ENCODE measurements around the gene CELA1.

Gene CELA1

DNA sequence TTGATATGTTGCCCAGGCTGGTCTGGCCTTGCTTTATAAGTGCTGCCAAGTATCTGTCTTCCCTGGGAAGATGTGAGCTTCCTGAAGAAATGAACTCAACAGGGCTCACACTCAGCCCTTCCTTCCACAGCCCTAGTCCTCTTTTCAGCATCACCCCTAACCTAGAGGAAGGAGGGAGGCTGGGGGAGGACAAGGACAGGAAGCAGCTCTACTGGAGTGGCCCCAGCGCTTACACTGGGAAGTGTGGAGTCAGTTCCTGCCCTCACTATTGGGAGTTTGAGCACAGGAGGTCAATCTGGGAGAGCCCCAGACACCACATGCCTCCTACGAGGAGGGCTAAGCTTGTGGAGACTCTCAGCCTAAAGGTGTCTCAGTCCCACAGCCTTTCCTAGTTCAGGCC is 27.9 kb upstream of the CELA1 start:
- no peak for DNase-seq

DNA sequence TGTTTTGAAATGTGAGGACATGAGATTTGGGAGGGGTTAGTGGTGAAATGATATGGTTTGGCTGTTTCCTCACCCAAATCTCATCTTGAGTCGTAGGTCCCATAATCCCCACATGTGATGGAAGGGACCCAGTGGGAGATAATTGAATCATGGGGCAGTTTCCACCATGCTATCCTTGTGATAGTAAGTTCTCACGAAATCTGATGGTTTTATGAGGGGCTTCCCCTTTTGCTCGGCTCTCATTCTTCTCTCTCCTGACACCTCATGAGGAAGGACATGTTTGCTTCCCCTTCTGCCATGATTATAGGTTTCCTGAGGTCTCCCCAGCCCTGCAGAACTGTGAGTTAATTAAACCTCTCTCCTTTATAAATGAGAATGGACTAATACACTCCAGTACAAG is 26.7 kb upstream of the CELA1 start:
- DNase-seq = no peak

DNA sequence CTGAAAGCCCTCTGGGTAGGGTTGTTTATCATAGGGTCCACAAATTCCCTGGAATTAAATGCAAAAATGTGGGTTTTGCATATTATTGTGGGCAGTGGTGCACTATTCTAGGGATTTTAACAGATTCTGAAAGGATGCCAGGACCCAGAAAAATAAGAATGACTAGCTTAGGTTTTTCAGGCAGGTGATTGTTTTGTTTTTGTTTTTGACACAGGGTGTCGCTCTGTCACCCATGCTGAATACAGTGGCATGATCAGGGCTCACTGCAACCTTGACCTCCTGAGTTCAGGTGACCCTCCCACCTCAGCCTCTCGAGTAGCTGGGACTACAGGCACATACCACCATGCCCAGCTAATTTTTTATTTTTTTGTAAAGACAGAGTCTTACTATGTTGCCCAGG is 25.5 kb upstream of the CELA1 start:
- no peak for DNase-seq

DNA sequence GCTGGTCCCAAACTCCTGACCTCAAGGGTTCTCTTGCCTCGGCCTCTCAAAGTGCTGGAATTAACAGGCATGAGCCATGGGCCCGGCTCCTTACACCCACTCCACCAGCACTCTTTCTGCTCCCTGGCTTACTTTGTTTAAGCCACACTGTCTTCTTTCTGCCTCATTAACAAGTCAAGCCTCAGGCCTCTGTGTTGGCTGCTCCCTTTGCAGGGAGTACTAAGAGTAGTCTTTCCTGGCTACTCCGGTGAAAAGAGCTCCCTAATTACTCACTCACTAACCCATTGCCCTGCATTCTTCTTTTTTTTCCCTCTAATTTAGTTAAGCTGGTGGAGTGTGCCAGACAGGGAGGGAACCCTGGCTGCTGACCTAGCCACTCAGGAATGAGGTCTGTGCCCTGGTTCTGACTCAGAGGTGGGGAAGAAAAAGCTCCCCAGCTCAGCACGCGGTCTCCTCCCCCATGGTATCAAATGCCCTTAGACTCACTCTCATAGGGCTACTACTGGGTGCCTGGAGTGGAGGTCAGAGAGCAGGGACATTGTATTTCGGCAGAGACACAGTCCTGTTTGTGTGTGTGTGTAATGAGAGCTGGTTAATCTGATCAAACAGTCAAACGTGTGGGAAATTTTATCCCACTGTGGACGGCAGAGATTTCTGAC is 24.9 kb upstream of the CELA1 start:
- no peak for DNase-seq

DNA sequence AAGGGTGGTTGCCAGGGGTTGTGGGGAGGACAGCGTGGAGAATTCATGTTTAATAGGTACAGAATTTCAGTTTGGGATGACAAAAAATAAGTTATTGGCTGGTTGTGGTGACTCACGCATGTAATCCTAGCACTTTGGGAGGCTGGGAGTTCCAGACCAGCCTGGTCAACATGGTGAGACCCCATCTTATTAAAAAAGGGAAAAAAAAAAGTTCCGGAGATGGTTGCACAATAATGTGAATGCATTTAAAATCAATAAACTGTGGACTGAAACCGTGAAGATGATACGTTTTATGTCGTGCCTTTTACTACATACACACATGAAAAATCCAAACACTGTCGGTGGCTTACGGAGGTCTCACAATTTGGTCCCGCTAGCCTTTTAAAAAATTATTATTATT is 24.2 kb upstream of the CELA1 start:
- DNase-seq = no peak

DNA sequence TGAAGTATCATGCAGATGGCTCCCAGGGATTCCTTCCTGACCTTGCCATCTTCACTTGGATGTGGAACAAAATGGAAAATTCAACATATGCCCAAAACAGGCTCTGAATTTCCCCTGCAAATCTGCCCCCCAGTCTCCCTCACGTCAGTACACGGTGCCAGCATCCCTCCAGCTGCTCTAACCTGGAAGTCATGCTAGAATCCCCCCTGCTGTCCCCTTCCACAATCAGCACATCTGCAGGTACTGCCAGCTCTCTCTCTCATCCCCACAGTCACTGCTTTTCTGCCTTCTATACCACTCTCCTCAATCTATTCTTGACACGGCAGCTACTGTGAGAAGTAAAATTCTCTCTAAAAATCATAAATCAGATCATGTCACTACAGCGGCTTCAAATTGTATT is 23.1 kb upstream of the CELA1 start:
- no peak for DNase-seq

DNA sequence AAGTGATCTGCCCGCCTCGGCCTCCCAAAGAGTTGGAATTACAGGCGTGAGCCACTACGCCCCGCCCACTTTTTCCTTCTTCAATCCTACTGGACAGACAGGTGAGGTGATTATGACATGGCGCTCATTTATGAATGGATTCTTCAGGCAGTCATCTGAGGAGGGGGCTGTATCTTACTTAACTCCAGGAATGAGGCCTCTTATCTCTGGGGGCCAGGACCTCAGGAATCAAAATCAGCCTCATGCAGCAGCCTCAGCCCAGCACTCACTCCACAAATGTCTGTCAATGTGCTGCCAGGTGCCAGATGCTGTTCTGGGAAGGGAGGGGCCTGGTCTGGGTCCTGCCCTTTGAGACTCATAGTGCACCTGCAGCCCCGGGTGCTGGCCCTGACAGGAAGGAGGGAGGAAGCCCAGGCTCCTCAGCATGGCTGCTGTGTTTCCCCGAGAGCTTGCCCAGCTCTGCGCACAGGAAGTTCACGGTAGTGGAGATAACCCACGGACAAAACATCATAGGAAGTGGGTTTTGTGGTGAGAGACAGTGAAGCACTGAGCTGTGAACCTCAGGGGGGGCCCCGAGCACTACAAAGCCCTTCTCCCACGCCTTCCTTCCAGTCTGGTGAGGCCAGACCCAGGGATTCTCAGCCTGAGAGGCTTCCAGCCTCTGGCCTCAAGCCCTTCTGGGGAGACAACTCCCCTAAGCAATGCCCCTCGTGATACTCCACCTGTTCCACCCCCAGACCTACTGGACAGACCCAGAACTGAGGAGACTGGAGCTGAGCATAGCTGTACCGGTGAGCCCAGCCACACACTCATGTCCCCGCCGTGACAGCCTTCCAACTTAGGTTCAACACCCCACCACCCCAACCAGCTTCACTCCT is 22.4 kb upstream of the CELA1 start:
- DNase-seq = peak; percentile 6

DNA sequence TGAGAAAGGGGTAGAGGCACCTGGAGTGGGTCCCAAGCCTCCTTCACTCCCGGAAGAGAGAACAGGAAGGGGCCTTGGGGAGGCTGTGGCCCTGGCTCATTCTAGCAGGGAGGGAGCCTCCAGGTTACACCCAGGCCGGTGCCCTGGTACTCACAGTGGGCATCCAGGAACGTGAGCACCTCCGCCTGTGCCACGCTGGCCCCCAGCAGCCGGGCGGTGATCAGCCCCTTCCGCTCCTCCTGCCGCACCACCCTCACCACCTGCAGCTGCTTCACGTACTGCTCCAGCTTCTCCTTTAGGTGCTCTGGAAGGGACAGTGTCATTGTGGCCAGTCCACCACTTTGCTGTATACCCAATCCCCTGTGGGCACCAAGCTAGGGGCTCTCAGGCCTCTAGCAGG is 18.8 kb upstream of the CELA1 start:
- no peak for DNase-seq

DNA sequence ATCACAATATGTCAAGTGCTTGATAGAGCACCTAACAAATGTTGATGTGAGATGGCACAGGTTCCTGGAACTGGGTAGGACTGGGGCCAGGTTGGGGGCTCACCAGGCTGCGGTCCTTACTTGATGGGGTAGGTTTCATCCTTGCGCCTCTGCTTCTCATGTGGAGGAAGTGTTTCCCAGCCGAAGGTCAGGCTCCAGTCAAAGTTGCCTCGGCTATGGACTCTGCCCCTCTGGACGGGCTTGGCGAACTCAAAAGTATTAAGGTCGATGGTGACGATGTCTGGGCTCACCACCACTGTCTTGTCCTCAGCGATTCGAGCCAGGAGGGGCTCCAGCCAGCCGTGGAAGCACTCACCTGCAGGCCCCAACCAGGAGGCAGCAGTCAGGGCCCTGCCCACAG is 17.5 kb upstream of the CELA1 start:
- DNase-seq = no peak

DNA sequence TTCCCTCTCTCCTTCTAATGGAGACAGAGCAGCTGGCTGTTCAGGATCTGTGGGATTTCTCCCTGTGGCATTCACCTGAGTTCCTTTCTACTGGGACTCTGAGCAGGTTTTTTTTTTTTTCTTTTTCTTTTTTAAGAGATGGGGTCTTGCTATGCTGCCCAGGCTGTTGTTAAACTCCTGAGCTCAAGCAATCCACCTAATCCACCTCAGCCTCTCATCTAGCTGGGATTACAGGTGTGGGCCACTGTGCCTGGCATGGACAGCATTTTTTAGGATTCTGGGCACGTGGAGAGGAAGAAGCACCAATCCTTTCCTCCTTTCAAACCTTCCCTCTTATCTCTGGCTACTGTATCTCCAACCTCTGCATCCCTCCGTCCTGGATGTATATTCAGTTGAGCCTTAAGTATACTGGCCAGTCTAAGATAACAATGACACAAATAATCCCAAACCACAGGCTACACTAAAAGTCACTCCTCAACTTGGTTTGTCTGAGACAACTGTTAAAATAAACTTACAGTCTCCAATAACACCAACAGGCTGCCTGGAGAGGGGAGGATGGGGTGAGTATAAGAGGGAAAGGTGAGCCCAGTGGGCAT is 16.4 kb upstream of the CELA1 start:
- DNase-seq = no peak

DNA sequence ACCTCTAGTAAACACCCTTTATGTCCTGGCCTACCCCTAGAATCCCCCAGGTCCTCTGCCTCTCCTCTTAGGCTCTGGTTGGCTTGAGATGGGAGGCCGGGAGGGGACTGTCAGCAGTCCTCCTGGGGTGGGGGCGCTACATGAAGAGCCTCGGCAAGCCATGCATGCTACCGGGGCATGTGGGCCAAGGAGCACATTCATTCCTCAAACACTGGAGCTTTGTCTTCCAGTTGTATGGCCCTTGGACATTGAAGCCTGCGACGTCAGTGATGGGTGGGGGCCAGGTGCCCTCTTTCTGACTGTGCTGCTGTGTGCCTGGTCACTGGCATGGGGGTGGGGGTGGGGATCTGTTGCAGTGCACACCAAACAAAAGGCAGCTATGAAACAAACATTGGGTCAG is 15.8 kb upstream of the CELA1 start:
- no peak for DNase-seq

DNA sequence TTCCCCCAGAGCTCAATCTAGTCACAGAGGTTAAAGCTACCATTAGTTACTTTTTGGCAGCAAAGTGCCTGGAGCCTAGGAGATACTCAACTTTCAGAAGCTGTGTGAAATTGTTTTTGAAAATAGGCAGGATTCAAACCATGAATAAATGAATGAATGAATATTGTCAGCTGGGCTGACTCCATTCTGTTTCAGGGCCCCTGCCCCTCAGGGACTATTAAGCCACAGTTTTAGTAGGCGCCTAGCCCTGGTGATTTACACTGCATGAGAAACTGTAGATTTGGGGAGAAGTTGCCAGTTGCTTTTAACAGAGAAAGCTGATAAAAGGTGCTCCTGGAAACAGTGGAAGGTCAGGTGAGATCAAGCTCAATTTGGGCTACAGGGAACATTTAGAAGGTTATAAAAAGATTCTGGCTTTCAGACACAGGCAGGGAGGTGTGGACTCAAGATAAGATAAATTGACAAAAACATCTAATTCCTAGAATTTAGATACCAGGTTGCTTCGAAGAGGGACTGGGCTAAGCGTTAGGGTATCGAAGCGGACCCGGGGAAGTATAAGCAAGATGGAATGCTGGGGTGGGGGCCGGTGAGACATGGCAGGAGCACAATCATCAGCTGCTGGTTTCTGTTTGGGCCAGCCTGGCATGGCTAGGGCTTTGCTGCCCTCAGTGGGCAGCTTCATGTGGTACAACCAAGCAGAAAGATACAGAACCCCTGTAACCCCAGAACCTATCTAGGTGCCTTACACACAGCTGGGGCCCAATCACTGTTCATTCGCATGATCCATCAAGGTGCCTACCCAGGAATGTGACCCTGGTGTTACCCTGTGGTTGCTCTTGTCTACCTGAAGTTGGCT is 14.9 kb upstream of the CELA1 start:
- no peak for DNase-seq

DNA sequence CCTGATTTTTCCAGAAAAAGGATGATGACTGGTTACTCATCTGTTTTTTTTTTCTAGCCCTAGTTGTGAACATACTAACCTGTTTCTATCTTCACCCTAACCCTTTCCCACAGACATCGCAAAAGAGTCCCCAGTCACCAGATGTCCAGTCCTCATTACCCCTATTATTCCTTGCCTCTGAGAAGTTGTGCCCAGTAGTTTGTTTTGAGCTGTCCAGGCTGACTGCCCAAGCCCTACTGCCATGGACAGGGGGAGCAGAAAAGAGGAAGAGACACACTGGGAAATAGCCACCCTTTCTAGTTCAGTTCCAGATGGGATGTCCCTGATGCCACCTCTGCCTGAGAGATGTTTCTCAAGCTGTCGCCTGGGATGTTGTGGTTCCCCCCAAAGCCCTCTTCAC is 13.8 kb upstream of the CELA1 start:
- no peak for DNase-seq

DNA sequence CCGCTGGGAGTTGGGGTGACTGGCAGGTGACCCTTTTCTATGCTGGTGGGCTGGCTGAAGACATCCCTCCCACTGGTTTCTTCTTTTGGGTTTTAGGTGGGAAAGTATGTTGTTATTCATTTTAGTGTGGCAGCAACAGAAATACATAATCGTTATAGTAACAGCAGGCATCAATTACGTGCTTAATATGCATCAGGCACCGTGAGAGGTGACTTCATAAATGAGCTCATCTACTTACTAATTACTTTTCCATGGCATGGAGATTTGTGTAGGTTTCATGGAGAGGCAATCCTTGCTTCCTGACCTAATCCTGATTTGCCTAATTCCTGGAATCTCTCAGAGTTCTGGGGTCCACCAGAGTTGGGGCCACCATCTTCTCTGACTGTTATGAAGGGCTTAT is 13.4 kb upstream of the CELA1 start:
- DNase-seq = no peak

DNA sequence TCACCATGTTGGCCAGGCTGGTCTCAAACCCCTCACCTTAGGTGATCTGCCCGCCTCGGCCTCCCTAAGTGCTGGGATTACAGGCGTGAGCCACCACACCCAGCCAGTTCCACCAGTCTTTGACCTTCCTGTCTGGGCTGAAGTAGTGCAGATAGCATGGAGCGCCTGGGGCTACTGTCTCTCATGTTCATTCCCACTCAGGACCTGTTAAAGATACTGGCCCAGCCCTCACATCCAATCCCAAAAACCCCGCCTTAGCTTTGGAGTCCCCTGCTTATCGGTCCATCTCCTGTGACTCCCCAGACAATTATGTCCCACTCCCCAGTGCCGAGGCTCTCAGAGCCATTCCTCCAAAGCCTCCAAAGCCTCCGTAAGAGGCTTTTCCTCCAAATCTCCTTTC is 12.0 kb upstream of the CELA1 start:
- DNase-seq = no peak

DNA sequence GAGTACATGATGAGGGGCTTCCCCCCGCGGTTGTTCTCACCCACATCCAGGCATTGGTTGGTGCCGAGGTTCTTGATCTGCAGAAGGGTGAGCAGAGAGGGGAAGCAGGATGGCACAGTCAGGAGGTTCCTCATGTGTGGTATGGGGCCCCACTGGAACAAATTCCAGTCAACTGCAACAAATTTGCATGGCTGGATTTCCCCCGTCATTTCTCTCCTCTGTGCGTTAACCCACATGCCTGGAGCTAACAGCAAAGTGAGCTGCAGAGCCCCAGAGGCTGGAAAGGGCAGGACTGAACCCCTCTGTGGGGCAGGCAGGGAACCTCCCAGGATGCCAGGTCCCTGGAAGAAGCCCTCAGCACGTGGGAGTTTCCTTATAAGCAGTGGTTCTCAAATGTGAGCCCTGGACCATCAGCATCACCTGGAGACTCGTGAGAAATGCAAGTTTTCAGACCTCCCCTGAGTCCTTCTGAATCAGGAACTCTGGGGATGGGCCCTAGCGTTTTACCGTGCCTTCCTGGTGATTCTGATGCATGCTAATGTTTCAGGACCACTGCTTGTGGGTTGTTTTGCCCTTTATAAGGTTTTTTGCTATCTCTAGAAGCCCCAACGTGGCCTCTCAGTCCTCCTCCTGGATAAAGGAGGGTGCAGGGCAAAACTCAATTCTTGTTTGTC is 11.0 kb upstream of the CELA1 start:
- DNase-seq = no peak

DNA sequence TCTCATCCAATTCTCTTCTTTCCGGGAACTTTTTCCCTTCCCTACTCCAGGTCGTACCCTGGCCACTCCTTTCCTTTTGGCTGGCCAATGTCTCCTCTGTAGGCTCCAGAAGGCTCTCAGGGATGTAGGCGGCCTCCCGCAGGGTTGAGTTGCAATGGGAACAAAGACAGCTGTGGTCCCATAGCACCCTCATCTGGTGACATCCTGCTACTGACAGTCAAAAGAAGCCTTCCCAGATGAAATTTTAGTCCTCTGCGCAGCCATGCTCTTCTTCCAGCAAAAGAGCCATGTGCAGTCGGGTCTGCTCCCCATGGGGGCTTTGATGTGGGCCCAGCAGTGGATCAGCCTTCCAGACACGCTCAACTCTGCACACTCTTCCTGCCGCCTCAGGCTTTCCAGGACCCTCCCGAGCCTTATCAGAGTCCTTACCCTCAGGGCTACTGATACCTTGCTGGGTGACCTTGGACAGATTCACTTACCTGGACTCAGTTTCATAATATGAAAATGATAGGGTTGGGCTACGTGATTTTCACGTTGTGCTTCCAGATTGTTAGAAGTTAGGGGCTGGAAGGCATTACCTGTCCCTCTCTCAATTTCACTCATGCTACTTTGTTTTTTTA is 5.5 kb upstream of the CELA1 start:
- peak; percentile 44 for DNase-seq

DNA sequence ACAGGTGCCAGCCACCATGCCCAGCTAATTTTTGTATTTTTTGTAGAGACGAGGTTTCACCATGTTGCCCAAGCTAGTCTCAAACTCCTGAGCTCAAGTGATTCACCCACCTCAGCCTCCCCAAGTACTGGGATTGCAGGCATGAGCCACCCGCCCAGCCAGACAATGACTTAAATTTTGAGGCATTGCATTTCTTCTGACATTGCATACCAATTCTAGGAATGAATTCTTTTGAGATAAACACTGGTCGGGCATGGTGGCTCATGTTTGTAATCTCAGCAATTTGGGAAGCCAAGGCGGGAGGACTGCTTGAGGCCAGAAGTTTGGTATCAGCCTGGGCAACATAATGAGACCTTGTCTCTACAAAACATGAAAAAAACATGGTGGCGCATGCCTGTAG is 2.5 kb upstream of the CELA1 start:
- no peak for DNase-seq

DNA sequence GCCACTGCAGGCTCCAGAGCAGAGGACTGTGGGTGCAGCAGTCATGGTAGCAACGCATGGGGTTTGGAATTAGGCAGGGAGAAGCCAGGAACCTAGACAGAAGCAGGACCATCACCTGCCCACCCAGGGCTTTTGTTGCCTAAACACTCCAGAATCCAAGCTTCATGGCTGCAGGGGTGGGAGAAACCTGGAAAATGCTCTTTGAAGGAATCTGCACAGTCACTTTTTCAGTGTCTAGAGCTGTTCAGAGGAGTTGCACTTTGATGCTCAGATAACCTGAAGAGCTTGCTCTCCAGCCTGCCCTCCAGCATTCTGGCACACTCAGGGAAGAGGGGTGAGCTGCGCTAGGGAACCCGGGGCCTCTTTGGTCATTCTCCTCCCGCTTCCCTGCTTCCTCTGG is 1.6 kb upstream of the CELA1 start:
- DNase-seq = no peak

DNA sequence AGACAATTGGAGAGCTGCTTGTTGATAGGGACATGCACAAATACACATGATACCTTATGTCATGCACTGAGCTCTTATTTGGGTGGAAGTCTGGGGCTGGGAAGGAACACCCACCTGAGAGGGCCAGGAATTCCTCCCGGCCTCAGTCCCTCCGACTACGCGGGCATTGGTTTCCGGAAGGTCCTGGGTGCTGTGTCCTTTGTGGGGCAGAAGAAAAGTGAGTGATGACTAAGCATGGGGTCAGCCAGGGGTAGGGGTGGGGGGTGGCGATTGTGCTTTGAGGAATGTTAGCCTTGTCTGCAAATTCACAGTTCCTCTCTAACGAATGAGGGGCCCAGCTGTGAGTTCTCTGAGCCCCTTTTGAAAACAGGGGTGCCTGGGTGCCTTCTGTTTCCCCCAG is 798 bp downstream of the CELA1 start:
- no peak for DNase-seq

DNA sequence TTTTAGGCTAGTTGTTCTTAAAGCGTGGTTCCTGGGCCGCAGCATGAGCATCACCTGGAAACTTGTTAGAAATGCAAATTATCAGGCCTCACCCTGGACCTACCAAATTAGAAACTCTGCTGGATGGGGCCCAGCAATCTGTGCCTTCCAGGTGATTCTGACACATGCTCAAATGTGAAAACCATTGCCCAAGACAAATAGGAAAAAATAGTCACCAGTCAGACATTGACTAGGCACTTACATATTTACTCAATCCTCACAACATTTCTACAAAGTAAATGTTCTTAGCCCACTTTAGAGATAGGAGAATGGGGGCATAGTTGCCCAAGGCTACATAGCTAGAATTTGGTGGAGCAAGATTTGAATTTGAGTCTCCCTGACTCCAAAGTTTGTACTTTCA is 3.3 kb downstream of the CELA1 start:
- DNase-seq = no peak

DNA sequence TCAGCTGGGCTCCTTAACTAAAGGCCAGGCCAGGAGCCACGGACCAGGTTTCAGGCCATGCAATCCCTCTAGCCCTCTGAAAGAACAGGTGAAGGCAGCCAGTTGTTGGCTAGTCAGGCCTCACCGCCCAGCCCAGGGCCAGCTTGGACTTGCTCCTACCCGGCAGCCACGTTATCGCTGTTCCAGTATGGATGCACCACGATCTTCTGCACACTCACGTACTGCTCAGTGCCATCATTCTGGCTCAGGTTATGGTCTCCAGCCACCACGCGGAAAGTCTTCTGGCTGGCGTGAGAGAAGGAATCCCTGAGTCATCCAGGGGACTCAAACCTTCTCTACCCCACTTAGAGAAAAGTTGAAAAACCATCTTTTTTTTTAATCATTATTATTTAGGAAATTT is 4.1 kb downstream of the CELA1 start:
- DNase-seq = no peak
